Fibroblast of peridontal ligament (primary cell): ENCODE measurements around the gene GALM.
"Not testable (repeated sequence)": the region's sequence is repeated elsewhere in the genome, so short reads cannot be mapped to it uniquely, and the experiment has no call there.

Experiments used
- DNase-seq: peaks from one replicate; pipeline ENCODE4 v3.0.0-alpha.2; 2010; ENCODE audit errors: extremely low read depth

The GALM gene

DNA sequence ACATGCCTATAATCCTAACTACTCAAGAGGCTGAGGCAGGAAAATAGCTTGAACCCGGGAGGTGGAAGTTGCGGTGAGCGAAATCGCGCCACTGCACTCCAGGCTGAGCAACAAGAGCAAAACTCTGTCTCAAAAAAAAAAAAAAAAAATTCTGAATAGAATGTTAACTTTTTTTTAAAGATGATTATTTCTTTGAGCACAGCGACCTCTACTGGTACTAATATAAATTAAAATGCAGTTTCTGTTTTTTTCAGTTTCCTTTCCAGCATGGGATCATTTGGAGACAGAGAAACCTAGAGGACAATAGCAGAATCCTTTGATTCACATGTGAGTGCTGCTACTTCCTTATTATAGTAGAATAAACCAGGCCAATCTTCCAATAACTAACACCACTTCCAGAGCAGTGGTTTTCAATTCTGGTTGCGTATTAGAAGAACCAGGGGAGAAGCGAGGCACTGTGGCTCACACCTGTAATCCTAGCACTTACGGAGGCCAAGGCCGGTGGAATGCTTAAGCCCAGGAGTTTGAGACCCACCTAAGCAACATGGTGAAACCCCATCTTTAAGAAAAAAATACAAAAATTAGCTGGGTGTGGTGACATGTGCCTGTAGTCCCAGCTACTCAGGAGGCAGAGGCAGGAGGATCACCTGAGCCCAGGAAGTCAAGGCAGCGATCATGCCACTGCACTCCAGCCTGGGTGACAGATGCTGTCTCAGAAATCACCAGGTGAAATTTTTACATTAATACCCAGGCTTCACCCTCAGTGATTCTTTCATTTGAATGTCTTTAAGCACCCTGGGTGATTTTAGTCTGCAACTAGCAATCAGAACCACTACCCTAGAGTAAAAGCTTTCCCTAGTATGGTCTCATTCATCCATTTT lies 75.2 kb downstream of the GALM start:
- peak; percentile 77 for DNase-seq

- no peak for DNase-seq
Measured at GRCh38 chr2:38742797-38743559, 77.1 kb downstream of the GALM start.

GRCh38 chr2:38743672-38744398 lies 77.9 kb downstream of the GALM start:
- no peak for DNase-seq

GRCh38 chr2:38744399-38744780 lies 78.5 kb downstream of the GALM start:
- no peak for DNase-seq

- no peak for DNase-seq
Measured at GRCh38 chr2:38745267-38745666, 79.4 kb downstream of the GALM start.

DNA sequence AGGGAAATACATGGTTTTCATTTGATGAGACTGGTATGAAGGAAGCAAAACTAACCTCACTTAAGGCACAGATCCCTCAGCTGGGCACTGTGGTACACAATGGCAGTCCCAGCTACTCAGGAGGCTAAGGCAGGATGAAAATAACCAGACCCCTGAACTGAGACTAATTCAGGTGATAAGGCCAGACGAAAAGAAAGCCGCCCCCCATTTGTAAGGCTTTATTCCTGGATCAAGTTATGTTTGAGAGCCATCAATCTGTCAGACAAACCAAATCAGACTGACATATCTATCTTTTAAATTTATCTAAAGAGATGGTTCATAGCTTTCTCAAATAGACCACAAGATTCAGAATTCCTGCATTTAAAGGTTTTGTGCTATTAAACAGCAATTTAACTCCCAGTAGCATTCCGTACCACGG lies 81.1 kb downstream of the GALM start:
- DNase-seq: no peak

- no peak for DNase-seq
Measured at GRCh38 chr2:38747819-38748218, 81.9 kb downstream of the GALM start.

DNA sequence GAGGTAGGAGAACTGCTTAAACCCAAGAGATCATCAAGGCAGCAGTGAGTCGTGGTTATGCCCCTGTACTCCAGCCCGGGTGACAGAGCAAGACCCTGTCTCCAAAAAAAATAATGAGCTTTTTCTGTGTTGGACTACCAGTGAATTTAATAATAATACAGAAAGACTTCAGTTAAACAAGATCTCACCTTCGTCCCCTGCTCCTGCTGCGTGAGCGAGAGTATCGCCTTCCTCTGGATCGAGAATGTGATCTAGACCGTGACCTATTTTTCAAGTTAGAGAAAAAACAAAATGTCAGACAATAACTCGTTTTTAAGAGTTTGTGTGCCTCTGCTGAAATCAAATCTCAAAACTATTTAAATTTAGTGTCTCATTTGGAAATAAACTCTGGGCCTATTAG lies 82.5 kb downstream of the GALM start:
- DNase-seq: no peak

DNA sequence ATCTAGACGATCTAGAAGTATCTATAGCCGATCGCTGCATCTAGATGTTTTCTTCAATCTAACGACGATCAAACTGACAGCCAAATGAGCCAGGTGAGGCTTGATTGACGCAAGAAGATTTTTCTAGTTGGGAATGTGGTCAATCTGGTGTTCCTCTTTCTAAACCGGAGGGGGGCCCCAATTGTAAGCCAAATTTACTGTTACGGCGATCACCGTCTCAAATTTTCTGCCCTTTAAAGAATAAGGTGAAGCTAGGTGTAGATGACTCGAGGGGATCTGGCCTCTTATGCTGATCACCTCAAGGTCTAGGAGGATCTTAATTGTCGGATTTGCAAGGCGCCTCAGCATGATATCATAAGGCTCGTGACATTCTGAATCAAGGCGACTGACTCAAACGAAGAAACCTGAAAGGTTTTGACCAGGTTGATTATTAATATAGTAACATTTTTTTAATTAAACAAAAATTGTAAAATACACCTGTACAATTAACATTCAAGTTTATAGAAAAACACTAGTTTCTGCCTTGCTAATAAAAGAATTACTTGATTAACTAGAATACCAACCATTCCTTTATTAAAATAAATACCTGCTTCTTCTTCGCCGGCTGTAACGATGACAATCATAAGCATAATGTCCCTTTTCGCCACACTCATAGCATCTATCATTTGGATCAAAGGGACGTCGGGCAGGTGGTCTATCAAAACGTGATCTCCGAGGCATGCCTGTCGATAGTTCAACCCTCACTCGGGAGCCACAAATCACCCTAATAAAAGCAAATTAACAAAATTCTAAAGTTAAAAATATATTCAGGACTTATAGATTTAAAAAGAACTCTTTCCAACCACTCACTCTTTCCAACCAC lies 83.3 kb downstream of the GALM start:
- DNase-seq: no peak

DNA sequence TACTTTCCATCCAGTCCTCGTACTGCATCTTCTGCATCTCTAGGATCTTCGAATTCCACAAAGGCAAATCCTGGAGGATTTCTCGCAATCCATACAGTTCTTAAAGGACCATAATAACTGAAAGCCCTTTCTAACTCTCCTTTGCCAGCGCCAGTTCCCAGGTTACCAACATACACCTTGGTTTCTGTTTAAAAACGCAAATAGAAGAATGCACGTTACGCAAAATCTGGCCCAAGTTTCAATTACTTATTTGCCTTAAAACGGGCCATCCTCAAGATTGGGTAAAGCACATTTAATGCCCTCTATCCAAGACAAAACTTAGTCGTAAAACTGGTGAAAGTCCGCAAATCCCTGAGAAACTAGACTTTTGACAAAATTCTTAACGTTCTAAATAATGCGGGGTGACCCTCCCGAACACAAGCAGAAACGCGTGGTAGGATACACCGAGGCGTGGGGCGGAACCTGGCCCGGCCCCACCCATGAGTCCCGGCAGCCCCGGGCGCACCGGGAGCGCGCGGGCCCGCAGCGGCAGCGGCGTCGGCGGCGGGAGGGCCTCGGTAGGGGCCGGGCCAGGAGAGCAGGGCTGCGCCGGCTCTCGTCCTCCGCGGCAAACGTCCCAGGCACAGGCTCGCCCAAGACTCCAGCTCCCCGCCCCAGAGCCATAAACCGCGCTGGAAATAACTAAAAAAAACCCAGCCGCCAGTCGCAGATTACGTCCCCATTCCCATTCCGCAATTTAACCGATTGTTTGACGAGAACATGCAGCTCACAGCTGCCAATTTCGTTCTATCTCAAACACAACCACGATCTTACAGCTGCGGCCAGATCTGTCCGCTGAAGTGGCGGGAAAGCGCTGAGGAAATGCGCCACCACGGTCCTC lies 84.3 kb downstream of the GALM start:
- DNase-seq: peak; percentile 31

GRCh38 chr2:38750891-38751595 lies 85.1 kb downstream of the GALM start, which contains the start of gene SRSF7:
SRSF7 (minus strand) TSS chr2:38751361; CDS start chr2:38751256, 105 bp downstream.
- DNase-seq: peak; percentile 100

DNA sequence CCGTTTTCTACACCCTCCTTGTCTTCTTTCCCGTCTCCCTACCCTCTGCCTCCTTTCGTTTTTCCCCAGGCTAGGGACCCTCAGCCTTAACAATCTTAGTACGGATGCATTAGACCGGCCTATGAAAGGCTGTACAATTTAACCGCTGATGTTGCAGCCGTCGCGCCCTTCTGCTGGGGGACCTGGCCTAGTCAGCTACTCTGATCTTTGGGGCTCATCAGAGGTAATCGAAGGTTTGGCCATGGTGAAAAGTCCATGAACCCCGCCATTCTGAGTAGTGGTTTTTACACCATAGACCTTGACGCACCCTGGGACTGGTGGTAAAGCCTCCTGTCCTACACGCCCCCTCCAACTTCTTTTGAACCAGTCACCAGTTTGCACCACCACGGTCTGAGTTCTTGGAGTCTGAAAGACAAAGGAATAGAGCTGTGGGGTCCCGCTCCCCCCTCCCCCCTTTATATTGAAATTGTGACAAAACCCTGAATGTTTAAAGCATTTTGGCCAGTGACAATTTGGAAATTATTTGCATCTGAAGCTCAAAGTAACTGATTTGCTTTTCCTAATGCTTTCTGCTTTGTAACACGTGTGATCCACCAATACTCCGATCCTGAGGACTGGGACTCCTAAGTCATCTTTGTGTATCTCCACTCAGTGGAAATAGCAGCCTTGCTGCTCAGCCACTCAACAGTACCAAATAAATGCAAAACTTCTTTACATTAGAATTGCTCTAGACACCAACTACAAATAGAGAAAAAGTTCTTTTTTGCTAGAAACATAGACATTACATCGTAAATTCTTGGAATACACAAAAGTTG lies 85.9 kb downstream of the GALM start:
- DNase-seq: no peak

- DNase-seq: no peak
Measured at GRCh38 chr2:38754049-38754448, 88.1 kb downstream of the GALM start.

GRCh38 chr2:38754506-38754905 lies 88.6 kb downstream of the GALM start:
- DNase-seq: no peak

GRCh38 chr2:38755891-38756290 lies 90.0 kb downstream of the GALM start:
- DNase-seq: not testable (repeated sequence)

- DNase-seq: no peak
Measured at GRCh38 chr2:38763228-38763627, 97.3 kb downstream of the GALM start.

DNA sequence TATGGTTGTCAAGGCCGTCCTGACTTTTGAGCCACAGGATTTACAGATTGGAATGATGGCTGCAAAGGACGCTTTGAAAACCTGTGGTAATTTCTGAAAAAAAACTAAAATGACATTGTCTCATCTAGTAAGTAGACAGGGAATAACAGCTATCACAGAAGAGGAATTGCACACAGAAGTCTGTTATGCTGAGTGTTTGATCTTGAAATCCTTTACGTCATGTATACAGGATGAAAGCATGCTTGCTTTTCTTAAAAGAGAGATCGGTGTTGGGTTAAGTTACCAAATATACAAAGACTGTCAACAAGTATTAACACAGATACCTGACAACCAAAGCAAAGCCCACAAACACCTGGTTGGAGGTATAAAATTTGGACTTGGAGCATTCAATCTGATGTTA lies 97.8 kb downstream of the GALM start:
- DNase-seq: no peak

GRCh38 chr2:38765149-38765548 lies 99.2 kb downstream of the GALM start:
- DNase-seq: peak; percentile 58

DNA sequence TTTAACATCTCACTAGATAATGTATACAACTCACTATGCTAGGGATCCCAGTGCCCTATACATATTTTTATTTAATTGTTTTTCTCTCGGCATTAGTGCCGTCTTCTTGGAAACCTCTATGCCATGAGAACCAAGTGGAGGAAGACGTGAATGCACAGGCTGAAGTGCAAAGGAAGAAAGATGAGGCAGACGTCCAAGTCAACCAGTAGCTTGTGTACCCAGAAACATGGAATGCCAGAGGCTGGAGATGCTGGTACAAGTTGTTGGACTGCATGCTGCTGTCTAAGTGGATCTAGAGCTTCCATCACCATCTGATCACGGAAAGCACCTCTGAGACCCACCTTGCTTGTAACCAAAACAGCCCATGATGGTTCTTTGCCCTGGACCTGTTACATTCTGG lies 99.6 kb downstream of the GALM start:
- no peak for DNase-seq
